Measurements from ENCODE around the gene MISP. TPM values are rescaled to one million over a fixed set of nuclear protein-coding genes. Genes with fewer than 3 reads are reported as not detected.
A peak's percentile ranks its signal among the peaks of the same experiment; 100 is the strongest.

Gene MISP
- total RNA-seq, 2 donors from 2014 or later: 7.3 to 9.3 TPM

GRCh38 chr19:769616-770015 is 18.7 kb downstream of the MISP start:
- no peaks in the 10 kb centered on the region for H3K36me3 ChIP-seq
- no peaks in the 10 kb centered on the region for H3K9me3 ChIP-seq
- no peaks in the 10 kb centered on the region for H3K27me3 ChIP-seq (replicated peaks; ENCODE audit: insufficient read depth)
- DNase-seq (ENCODE audit: low spot score): no peak
- TF ChIP-seq POLR2A (IDR thresholded peaks at IDR 0.05) (no peak), POLR2AphosphoS5 (IDR thresholded peaks at IDR 0.05) (no peak)
- TF ChIP-seq, protein P1, sequence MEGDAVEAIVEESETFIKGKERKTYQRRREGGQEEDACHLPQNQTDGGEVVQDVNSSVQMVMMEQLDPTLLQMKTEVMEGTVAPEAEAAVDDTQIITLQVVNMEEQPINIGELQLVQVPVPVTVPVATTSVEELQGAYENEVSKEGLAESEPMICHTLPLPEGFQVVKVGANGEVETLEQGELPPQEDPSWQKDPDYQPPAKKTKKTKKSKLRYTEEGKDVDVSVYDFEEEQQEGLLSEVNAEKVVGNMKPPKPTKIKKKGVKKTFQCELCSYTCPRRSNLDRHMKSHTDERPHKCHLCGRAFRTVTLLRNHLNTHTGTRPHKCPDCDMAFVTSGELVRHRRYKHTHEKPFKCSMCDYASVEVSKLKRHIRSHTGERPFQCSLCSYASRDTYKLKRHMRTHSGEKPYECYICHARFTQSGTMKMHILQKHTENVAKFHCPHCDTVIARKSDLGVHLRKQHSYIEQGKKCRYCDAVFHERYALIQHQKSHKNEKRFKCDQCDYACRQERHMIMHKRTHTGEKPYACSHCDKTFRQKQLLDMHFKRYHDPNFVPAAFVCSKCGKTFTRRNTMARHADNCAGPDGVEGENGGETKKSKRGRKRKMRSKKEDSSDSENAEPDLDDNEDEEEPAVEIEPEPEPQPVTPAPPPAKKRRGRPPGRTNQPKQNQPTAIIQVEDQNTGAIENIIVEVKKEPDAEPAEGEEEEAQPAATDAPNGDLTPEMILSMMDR (IDR thresholded peaks at IDR 0.05): no peak
- WGBS: 85% methylated on average over 6 of the region's 6 CpGs
- H3K4me3 ChIP-seq: no peak overlapping the region
- H3K27ac ChIP-seq: no peak overlapping the region
- intact Hi-C loops (cut with DNase I): loop anchor here (2.0 to 10.0 kb wide), 2 partner anchors 151 to 215 kb away; partner anchors contain the start of gene WDR18
- H3K4me1 ChIP-seq (replicated peaks): no peaks in the 10 kb centered on the region

DNA sequence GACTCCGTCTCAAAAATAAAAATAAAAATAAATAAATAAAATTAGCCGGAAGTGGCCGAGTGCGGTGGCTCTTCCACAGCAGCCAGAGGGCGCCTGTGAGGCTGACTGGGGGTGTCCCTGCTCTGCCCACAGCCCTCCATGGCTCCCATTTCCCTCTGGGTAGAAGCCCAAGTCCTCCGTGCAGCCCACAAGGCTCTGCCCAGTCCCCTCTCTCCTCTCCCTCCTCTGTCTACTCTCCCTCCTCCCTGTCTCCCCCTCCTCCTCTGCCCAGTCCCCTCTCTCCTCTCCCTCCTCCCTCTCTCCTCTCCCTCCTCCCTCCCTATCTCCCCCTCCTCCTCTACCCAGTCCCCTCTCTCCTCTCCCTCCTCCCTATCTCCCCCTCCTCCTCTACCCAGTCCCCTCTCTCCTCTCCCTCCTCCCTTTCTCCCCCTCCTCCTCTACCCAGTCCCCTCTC is 20.4 kb downstream of the MISP start:
- intact Hi-C loops (cut with DNase I): loop anchor here (2.0 to 10.0 kb wide), 2 partner anchors 149 to 213 kb away; partner anchors contain the start of gene WDR18
- TF ChIP-seq, protein P1 (IDR thresholded peaks at IDR 0.05): peak in 1 of 4 experiments; percentile 28
- TF ChIP-seq POLR2AphosphoS5 (IDR thresholded peaks at IDR 0.05) (no peak), POLR2A (IDR thresholded peaks at IDR 0.05) (no peak)
- DNase-seq (ENCODE audit: low spot score): no peak

GRCh38 chr19:772063-772462 is 21.2 kb downstream of the MISP start:
- no peak for DNase-seq (ENCODE audit: low spot score)
- Histone ChIP-seq H3K9me3 (no peaks in the 10 kb centered on the region), H3K27ac (no peak overlapping the region), H3K4me1 (replicated peaks) (no peaks in the 10 kb centered on the region), H3K36me3 (no peaks in the 10 kb centered on the region), H3K4me3 (no peak overlapping the region), H3K27me3 (replicated peaks; ENCODE audit: insufficient read depth) (no peaks in the 10 kb centered on the region)
- intact Hi-C loops (cut with DNase I): loop anchor here (10.0 kb wide), 1 partner anchor 213 kb away; the partner anchor contains the start of gene WDR18
- TF ChIP-seq, protein P1 (IDR thresholded peaks at IDR 0.05): no peak
- TF ChIP-seq POLR2AphosphoS5 (IDR thresholded peaks at IDR 0.05) (no peak), POLR2A (IDR thresholded peaks at IDR 0.05) (no peak)
- WGBS: 84% methylated on average over 5 of the region's 5 CpGs

More for the DNA sequence above, 20.4 kb downstream of the MISP start:
- H3K4me1 ChIP-seq (replicated peaks): no peaks in the 10 kb centered on the region
- 19% methylated on average over 6 of the region's 6 CpGs for WGBS
- no peak overlapping the region for H3K27ac ChIP-seq
- no peaks in the 10 kb centered on the region for H3K9me3 ChIP-seq
- H3K27me3 ChIP-seq (replicated peaks; ENCODE audit: insufficient read depth): no peaks in the 10 kb centered on the region
- H3K36me3 ChIP-seq: no peaks in the 10 kb centered on the region
- H3K4me3 ChIP-seq: no peak overlapping the region

GRCh38 chr19:772730-773436 is 22.0 kb downstream of the MISP start:
- 71% methylated on average over 12 of the region's 18 CpGs for WGBS
- Histone ChIP-seq H3K9me3 (no peaks in the 10 kb centered on the region), H3K4me1 (replicated peaks) (no peaks in the 10 kb centered on the region), H3K27ac (no peak overlapping the region), H3K27me3 (replicated peaks; ENCODE audit: insufficient read depth) (no peaks in the 10 kb centered on the region), H3K4me3 (no peak overlapping the region), H3K36me3 (no peaks in the 10 kb centered on the region)
- no peak for DNase-seq (ENCODE audit: low spot score)
- intact Hi-C loops (cut with DNase I): loop anchor here (10.0 kb wide), 1 partner anchor 212 kb away; the partner anchor contains the start of gene WDR18
- TF ChIP-seq, protein P1 (IDR thresholded peaks at IDR 0.05): no peak
- no peak for TF ChIP-seq POLR2A (IDR thresholded peaks at IDR 0.05)
- no peak for TF ChIP-seq POLR2AphosphoS5 (IDR thresholded peaks at IDR 0.05)
